Measurements from ENCODE around the gene CSTPP1. TPM values are rescaled to one million over a fixed set of nuclear protein-coding genes. Genes with fewer than 3 reads are reported as not detected.

The CSTPP1 gene
- total and polyA plus RNA-seq, 2 donors (not counting 3 experiments of a cell fraction or from before 2014, with no cell fraction given) = 25.9 to 38.2 TPM

- Histone ChIP-seq H3K9me1 (replicated peaks; ENCODE audit: control insufficient read depth, extremely low read depth, insufficient read depth, low read length) (no peaks in the 10 kb centered on the region), H3K4me3 (replicated peaks in 1 of 3; ENCODE audit: insufficient read depth in 1 of 3, low read depth in 1 of 3, low read length in 3 of 3) (no peak overlapping the region), H3K27me3 (ENCODE audit: control insufficient read depth in 2 of 2, insufficient read depth in 2 of 2, low read length in 2 of 2) (no peaks in the 10 kb centered on the region), H3K9ac (replicated peaks; ENCODE audit: extremely low read depth, insufficient read depth, low read length) (no peak overlapping the region), H3K4me2 (ENCODE audit: insufficient read depth, low read length) (no peak overlapping the region), H2AFZ (ENCODE audit: low read depth, low read length) (no peak overlapping the region), H3K36me3 (ENCODE audit: control insufficient read depth in 2 of 2, extremely low read depth in 1 of 2, insufficient read depth in 2 of 2, low read length in 2 of 2) (peaks cover 0 to 2% of the 10 kb centered on the region in 2 experiments), H3K4me1 (ENCODE audit: control insufficient read depth, extremely low read depth, insufficient read depth, low read length) (no peaks in the 10 kb centered on the region), H3K79me2 (ENCODE audit: control insufficient read depth, insufficient read depth, low read length) (no peaks in the 10 kb centered on the region), H3K27ac (ENCODE audit: insufficient read depth, low read depth, low read length) (no peak overlapping the region), H3K9me3 (replicated peaks; ENCODE audit: control insufficient read depth, insufficient read depth, low read length) (no peaks in the 10 kb centered on the region), H4K20me1 (replicated peaks; ENCODE audit: control insufficient read depth, extremely low read depth, insufficient read depth, low read length) (no peaks in the 10 kb centered on the region)
- FAIRE-seq (no peak), DNase-seq (ENCODE audit: low read depth, low spot score) (no peak)
- no TSS peak for BruUV-seq (replicated peaks)
- ChIA-PET POLR2A (no interaction called here), CTCF (interaction anchor here (1.6 to 3.6 kb wide), 2 partner anchors 8 to 12 kb away, joined by 3 to 20 read pairs; no protein-coding TSS in a partner anchor)
- intact Hi-C loops (cut with micrococcal nuclease) = no loop called here
- TF ChIP-seq MAX (IDR thresholded peaks at IDR 0.05; ENCODE audit: insufficient read depth, insufficient read length) = no peak
- TF ChIP-seq POLR2AphosphoS5 (IDR thresholded peaks at IDR 0.05; ENCODE audit: insufficient read depth, low read depth, low read length) = no peak
- no peak for TF ChIP-seq CTCF (IDR thresholded peaks at IDR 0.05; ENCODE audit: extremely low read depth in 1 of 2, insufficient read depth in 1 of 2, low read depth in 1 of 2, low read length in 2 of 2)
- TF ChIP-seq JUN (IDR thresholded peaks at IDR 0.05; ENCODE audit: borderline replicate concordance, insufficient read depth, insufficient read length, low read depth) = no peak
- TF ChIP-seq MYC (IDR thresholded peaks at IDR 0.05; ENCODE audit: low read depth, low read length) = no peak
- TF ChIP-seq POLR2A (IDR thresholded peaks at IDR 0.05; ENCODE audit: low read depth, low read length) = no peak
- TF ChIP-seq FOS (IDR thresholded peaks at IDR 0.05; ENCODE audit: borderline replicate concordance, insufficient read depth, low read length) = no peak
- TF ChIP-seq GATA2 (IDR thresholded peaks at IDR 0.05; ENCODE audit: insufficient read depth, insufficient read length, low read depth, low read length) = no peak
- no peak for TF ChIP-seq EZH2 (IDR thresholded peaks at IDR 0.05; ENCODE audit: borderline replicate concordance, low read depth, low read length, severe bottlenecking)
- dilution Hi-C loops (cut with MboI; ENCODE audit: extremely low pct_ligation_motif_present, low sequenced_read_pairs) = no loop called here
Observed at GRCh38 chr11:47144541-47144940, 208.0 kb downstream of the CSTPP1 start.

Data from endothelial cell of umbilical vein (primary cell).